ENCODE results near the gene EIPR1.
"Not testable (repeated sequence)": the region's sequence is repeated elsewhere in the genome, so short reads cannot be mapped to it uniquely, and the experiment has no call there.

EIPR1 gene

GRCh38 chr2:3193443-3194330, 183.9 kb downstream of the EIPR1 start:
- no peak for DNase-seq (ENCODE audit: low read depth in 2 of 2)

GRCh38 chr2:3192920-3193319, 184.7 kb downstream of the EIPR1 start:
- DNase-seq (ENCODE audit: low read depth in 2 of 2) = no peak

- no peak for DNase-seq (ENCODE audit: low read depth in 2 of 2)
Measured at GRCh38 chr2:3192281-3192818, 185.3 kb downstream of the EIPR1 start.

GRCh38 chr2:3189961-3190360, 187.7 kb downstream of the EIPR1 start:
- no peak for DNase-seq (ENCODE audit: low read depth in 2 of 2)

- DNase-seq (ENCODE audit: low read depth in 2 of 2) = no peak
Measured at GRCh38 chr2:3189076-3189591, 188.5 kb downstream of the EIPR1 start.

- no peak for DNase-seq (ENCODE audit: low read depth in 2 of 2)
Measured at GRCh38 chr2:3188405-3188946, 189.1 kb downstream of the EIPR1 start.

- DNase-seq (ENCODE audit: low read depth in 2 of 2) = no peak
Measured at GRCh38 chr2:3187467-3187866, 190.2 kb downstream of the EIPR1 start.

GRCh38 chr2:3186766-3187165, 190.9 kb downstream of the EIPR1 start:
- DNase-seq (ENCODE audit: low read depth in 2 of 2) = no peak

- DNase-seq (ENCODE audit: low read depth in 2 of 2) = no peak
Measured at GRCh38 chr2:3185910-3186309, 191.7 kb downstream of the EIPR1 start.

- DNase-seq (ENCODE audit: low read depth in 2 of 2) = no peak
Measured at GRCh38 chr2:3185256-3185655, 192.4 kb downstream of the EIPR1 start.

- no peak for DNase-seq (ENCODE audit: low read depth in 2 of 2)
Measured at GRCh38 chr2:3184167-3184566, 193.5 kb downstream of the EIPR1 start.

- no peak for DNase-seq (ENCODE audit: low read depth in 2 of 2)
Measured at GRCh38 chr2:3183766-3184165, 193.9 kb downstream of the EIPR1 start.

- DNase-seq (ENCODE audit: low read depth in 2 of 2) = no peak
Measured at GRCh38 chr2:3182848-3183247, 194.8 kb downstream of the EIPR1 start.

- no peak for DNase-seq (ENCODE audit: low read depth in 2 of 2)
Measured at GRCh38 chr2:3181416-3182010, 196.1 kb downstream of the EIPR1 start.

GRCh38 chr2:3180909-3181221, 196.8 kb downstream of the EIPR1 start:
- DNase-seq (ENCODE audit: low read depth in 2 of 2) = not testable (repeated sequence)

- no peak for DNase-seq (ENCODE audit: low read depth in 2 of 2)
Measured at GRCh38 chr2:3180082-3180908, 197.3 kb downstream of the EIPR1 start.

GRCh38 chr2:3179626-3180025, 198.0 kb downstream of the EIPR1 start:
- DNase-seq (ENCODE audit: low read depth in 2 of 2) = no peak

GRCh38 chr2:3179208-3179607, 198.4 kb downstream of the EIPR1 start:
- DNase-seq (ENCODE audit: low read depth in 2 of 2) = no peak

GRCh38 chr2:3178578-3179031, 199.0 kb downstream of the EIPR1 start:
- no peak for DNase-seq (ENCODE audit: low read depth in 2 of 2)

- DNase-seq (ENCODE audit: low read depth in 2 of 2) = no peak
Measured at GRCh38 chr2:3177891-3178577, 199.6 kb downstream of the EIPR1 start.

- DNase-seq (ENCODE audit: low read depth in 2 of 2) = no peak
Measured at GRCh38 chr2:3176869-3177255, 200.8 kb downstream of the EIPR1 start.
